Activated T-cell treated with anti-CD3 and anti-CD28 coated beads, Interleukin-2, amount 50 U/mL, for 1 hour (primary cell): Measurements from ENCODE around the gene ABI3BP.

ENCODE experiments used
- DNase-seq: peaks from one replicate; pipeline ENCODE4 v3.0.0-alpha.2; 2020

Gene ABI3BP

GRCh38 chr3:100761211-100761942, 231.8 kb downstream of the ABI3BP start:
- DNase-seq = peak; percentile 18

DNA sequence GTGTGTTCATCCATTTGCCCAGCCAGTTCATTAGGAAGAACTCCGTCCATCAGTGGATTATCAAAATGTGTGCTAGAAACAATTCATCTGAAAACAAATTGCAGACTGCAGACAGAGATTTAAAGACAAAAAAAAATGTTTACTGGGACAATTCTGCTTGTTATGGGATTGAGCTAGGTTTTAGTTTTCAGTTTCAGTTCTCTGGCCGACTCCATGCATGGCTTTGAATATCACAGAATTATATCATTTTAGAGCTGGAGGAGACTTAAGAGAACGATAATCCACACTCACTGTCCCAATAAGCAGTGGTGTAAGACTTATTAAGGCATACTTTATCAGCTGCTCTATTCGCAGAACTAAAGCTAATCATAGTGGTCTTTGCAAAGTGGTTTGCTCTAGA, 232.8 kb downstream of the ABI3BP start:
- no peak for DNase-seq

DNA sequence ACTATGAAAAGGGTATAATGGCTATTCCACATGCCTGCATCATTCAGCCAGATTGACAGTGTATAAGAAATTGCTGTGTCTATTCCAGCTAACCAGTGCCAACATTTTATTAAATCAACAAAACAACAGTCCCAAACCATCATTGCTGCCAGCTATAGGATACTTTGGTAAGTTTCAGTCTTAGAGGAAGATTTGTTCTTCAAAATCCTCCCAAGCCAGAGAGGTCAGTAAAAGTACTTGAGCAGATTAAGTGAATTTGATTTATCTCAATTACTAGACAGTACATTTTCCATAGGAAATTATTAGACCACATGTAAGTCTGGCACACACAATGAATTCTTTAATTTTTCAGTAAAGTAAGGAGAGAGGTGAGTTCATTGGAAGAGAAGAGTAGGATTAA, 233.3 kb downstream of the ABI3BP start:
- DNase-seq = no peak

DNA sequence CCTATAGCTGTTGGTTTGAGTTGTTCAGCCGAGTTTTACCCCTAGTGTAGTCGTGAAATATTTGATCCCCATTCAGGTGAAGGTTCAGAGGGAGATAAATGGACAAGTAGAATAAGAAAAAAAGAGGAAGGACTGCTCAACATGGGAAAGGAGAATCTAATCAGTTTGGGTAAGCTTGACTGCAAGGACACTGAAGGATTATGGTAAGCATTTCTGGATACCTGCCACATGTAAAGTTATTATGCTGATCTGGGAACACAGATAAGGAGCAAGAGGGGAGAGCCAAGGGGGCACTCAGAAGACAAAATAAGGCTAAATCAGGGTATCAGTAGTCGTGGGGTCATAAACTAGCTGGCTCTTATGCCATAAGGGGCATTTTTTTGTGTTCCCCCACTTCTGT, 234.1 kb downstream of the ABI3BP start:
- DNase-seq = no peak

DNA sequence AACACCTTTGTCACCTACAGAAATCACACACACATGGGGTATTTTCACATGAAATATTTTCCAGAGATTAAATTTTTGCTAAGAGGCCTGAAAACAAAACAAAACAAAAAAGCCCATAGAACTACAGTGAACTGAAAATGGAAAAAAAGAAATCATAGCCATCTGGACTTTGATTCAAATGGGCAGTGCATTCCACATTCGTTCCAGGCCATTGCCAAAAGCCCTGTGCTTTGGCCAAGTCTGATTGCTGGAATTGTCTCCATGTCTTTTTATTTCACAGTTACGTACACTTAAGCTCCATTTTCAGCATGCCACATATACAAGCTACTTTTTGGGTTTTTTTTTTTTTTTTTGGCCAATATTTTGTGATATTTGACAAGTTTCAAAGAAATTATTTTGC, 236.8 kb downstream of the ABI3BP start:
- DNase-seq = no peak

DNA sequence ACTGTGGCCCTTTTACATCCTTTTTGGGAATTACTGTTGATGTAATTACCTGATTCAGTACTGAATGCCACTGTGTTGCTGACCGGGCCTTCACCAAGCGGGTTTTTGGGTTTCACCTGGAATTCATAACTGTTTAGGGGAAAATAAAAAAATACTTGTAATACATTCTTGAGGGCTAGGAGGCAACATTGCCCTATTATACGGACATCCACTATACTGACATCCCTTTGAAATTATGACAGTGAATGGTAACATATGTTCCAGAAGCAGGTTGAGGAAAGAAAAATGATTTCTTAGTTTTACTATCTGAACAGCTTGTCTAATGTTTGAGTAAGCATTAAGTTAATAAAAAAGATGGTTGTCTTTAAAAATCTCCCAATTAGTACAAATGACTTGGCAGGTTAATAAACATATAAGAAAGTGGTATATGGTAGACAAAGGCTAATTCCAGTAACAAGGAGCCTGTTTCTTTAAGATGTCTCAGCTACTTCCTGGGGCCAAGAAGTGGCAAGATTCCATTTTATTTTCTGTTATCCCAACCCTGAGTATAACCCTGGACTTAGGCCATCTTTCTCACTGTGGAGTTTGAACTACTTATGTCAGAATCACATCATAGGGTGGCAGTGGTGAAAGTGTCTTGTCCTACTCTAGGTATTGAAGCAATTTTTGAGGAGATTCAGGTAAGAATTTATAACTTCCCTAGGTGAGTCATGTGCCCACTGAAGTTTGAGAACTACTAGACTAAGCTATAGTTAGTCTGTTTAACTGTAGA, 238.5 kb downstream of the ABI3BP start:
- no peak for DNase-seq

DNA sequence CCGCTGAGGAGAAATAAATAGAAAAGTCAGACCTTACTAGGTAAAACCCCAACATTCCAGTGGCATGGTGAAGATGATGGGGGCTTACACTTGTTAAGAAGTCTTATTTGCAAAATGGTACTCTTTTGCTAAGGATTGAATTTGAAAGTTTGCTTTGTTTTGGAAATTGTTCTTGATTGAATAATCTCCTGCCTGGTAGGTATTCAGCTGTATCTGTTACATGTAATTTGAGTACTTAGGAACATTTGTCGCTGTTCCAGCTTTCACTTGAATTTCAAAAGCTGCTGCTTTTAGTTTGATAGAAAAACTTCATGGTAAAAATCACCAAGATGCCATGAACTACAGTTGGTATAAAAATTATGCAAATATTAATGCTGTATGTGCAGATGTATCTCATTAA, 239.4 kb downstream of the ABI3BP start:
- no peak for DNase-seq

GRCh38 chr3:100748967-100749366, 244.3 kb downstream of the ABI3BP start:
- no peak for DNase-seq

- no peak for DNase-seq
Observed at GRCh38 chr3:100748220-100748619, 245.0 kb downstream of the ABI3BP start.

DNA sequence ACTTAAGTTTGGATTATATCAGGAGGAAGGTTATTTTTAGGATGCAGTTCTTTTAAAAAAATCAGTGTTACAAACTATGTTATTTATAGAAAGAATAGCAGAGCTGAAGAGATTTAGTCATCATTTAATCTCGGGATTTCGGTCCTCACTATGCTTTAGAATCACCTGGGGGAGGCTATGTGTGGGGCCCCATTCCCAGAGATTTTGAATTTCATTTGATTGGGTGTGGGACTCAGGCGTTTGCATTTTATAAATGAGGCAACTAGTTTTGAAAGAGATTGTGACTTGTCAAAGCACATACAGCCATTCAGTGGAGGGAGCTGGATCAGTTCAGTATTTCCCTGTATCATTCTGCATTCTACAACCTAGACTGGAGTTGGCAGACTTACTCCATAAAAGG, 247.1 kb downstream of the ABI3BP start:
- no peak for DNase-seq

DNA sequence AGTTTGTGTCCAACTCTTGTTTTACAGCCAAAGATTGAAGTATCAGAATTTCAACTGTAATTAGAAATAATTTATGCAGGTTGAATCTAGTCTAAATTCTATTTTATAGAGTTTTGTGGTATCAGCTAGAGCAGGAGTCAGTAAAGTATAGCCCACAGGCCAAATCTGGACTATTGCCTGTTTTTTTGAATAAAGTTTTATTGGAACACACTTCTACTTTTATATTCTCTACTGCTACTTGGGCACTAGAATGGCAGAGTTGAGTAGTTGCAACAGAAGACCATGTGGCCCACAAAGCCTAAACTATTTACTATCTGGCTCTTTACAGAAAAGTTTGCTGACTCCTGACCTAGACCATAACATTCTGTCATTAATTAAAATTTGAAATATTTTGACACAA, 247.6 kb downstream of the ABI3BP start:
- DNase-seq = no peak

GRCh38 chr3:100744671-100745070, 248.6 kb downstream of the ABI3BP start:
- DNase-seq = no peak

- no peak for DNase-seq
Observed at GRCh38 chr3:100743535-100743934, 249.7 kb downstream of the ABI3BP start.

DNA sequence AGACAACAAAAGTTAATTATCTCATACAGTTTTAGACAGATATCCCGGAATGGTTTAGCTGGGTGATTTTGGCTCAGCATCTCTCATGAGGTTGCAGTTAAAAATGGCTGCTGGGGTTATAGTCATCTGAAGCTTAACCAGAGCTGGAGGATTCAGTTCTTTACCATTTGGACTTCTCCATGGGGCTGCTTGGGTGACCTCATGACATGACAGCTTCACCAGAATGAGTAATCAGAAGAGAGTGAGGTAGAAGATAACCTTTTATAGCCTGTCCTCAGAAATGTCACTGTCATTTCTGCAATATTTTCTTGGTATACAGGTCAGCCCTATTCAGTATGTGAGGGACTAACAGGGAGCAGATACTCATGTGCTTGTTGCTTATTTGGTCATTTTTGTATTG, 253.0 kb downstream of the ABI3BP start:
- no peak for DNase-seq

- no peak for DNase-seq
Observed at GRCh38 chr3:100737334-100737733, 255.9 kb downstream of the ABI3BP start.

DNA sequence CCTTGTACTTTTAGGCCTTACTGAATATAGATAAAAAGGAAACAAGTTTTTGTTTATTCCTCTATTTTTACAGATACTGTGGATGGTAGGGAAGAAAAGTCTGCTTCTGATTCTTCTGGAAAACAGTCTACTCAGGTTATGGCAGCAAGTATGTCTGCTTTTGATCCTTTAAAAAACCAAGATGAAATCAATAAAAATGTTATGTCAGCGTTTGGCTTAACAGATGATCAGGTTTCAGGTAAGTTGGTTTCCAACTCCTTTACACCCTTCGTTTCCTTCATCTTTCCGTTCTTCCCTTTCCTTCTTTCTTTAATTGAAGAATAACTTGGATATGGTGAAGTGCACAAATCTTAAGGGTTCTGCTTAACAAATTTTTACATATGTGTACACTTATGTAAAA, 260.8 kb downstream of the ABI3BP start:
- DNase-seq = no peak

GRCh38 chr3:100730524-100730923, 262.7 kb downstream of the ABI3BP start:
- DNase-seq = no peak

DNA sequence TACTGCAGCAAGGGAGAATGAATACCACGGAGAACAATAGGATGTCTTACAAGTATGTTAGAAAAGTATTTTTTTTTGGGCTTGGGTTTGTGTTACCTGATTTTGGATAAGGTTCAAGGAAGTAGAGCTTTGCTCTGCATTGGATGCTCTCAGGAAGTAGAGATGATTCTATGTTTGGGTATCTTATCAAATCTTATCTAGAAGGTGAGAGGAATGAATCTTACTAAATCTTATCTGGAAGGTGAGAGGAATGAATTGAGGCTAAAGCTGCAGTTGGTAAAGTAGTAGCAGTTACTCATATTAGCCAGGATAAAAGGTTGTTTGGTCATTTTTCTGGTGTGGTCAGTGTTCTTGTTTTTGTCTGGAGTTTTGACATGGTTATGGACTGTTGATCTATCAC, 266.5 kb downstream of the ABI3BP start:
- no peak for DNase-seq

DNA sequence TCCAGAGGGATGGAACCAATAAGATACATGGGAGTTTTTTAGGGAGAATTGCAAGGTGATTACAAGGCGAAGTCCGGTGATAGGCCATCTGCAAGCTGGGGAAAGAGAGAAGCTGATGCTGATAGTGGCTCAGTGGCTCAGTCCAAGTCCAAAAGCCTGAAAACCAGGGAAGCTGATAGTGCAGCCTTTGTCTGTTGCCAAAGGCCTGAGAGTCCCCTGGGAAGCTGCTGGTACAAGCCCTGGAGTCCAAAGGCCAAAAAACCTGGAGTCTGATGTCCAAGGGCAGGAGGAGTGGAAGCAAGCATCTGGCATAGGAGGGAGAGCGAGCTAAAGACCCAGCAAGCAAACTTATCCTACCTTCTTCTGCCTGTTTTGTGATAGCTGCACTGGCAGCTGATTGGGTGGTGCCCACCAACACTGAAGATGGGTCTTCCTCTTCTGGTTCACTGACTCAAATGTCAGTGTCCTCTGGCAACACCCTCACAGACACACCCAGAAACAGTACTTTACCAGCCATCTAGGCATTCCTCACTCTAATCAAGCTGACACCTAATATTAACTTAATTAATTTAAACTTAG, 267.2 kb downstream of the ABI3BP start:
- no peak for DNase-seq

GRCh38 chr3:100720426-100720825, 272.8 kb downstream of the ABI3BP start:
- DNase-seq = no peak

DNA sequence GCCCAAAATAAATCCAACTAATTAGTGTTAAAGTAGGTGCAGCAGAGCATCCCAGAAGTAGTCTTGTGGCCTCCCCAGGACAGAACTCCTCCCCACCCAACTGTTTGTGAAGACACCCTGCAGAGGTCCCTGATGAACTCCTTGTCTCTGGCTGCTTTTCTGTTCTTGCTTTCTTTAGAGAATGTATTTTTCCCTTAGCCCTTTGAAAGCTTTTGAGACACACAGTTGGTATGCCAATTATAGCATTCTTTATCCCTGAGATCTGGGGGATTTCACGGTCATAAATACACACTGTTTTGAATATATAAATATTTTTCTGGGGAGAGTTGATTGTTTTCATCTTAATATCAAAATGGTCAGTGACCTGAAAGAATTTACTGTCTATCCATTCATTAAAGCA, 274.1 kb downstream of the ABI3BP start:
- no peak for DNase-seq

- no peak for DNase-seq
Observed at GRCh38 chr3:100717637-100718487, 275.4 kb downstream of the ABI3BP start.

GRCh38 chr3:100717063-100717462, 276.2 kb downstream of the ABI3BP start:
- DNase-seq = no peak
